DND-41 (cell line): ENCODE data around the gene PRSS57.

ENCODE experiments used
- ATAC-seq: fragments of 200-7000 bp; cut with Tn5 transposase; 3 replicates; pipeline ENCODE4 v1.9.1; 2021; ENCODE audit warnings: low read depth; ENCODE audit not compliant: insufficient read depth
- DNase-seq: peaks from one replicate; pipeline ENCODE4 v3.0.0-alpha.2; 2020
- H2AFZ ChIP-seq: 2 replicates; pipeline ENCODE4 v1.6.0; 2012; ENCODE audit warnings: low read depth, low read length
- H3K27ac ChIP-seq: 2 replicates; pipeline ENCODE4 v1.5.1; 2012; ENCODE audit warnings: low read length, inconsistent platforms
- H3K27me3 ChIP-seq: fragments of 200-600 bp; sonication (generic); 2 replicates; pipeline ENCODE4 v1.6.0; 2012; ENCODE audit warnings: low read length, mild to moderate bottlenecking, inconsistent platforms; ENCODE audit not compliant: insufficient read depth, poor library complexity
- H3K36me3 ChIP-seq: 2 replicates; pipeline ENCODE4 v1.5.1; 2012; ENCODE audit warnings: low read length, inconsistent platforms; ENCODE audit not compliant: insufficient read depth
- H3K4me1 ChIP-seq: 2 replicates; pipeline ENCODE4 v1.5.1; 2012; ENCODE audit warnings: mild to moderate bottlenecking, low read length; ENCODE audit not compliant: insufficient read depth
- H3K4me2 ChIP-seq: 2 replicates; pipeline ENCODE4 v1.6.0; 2012; ENCODE audit warnings: mild to moderate bottlenecking, moderate library complexity, low read length, inconsistent platforms; ENCODE audit not compliant: insufficient read depth
- H3K4me3 ChIP-seq, 2 experiments: fragments of 200-600 bp in 1 of 2; shearing (Covaris generic) in 1 of 2; 2 replicates each; pipeline ENCODE4 v1.5.1; 2012 to 2016; ENCODE audit warnings: inconsistent platforms in 2 of 2, low read length in 2 of 2, mild to moderate bottlenecking in 2 of 2, low read depth in 1 of 2, moderate library complexity in 1 of 2
- H3K79me2 ChIP-seq: 2 replicates; pipeline ENCODE4 v1.6.0; 2012; ENCODE audit warnings: low read length, inconsistent platforms; ENCODE audit not compliant: insufficient read depth
- H3K9ac ChIP-seq: 2 replicates; pipeline ENCODE4 v1.6.0; 2012; ENCODE audit warnings: low read depth, mild to moderate bottlenecking, inconsistent platforms, low read length, moderate library complexity
- H3K9me3 ChIP-seq: 2 replicates; pipeline ENCODE4 v1.5.1; 2012; ENCODE audit warnings: low read length, moderate library complexity, mild to moderate bottlenecking, inconsistent platforms; ENCODE audit not compliant: insufficient read depth, severe bottlenecking
- H4K20me1 ChIP-seq: 2 replicates; pipeline ENCODE4 v1.6.0; 2012; ENCODE audit warnings: low read length; ENCODE audit not compliant: insufficient read depth
- CTCF ChIP-seq: IDR thresholded peaks from 2 replicates; pipeline ENCODE4 v1.5.1; 2012; ENCODE audit warnings: borderline replicate concordance, low read length, moderate library complexity, mild to moderate bottlenecking; ENCODE audit not compliant: poor library complexity, severe bottlenecking; ENCODE audit errors: extremely low read depth
- EZH2 ChIP-seq: IDR thresholded peaks from 3 replicates; pipeline ENCODE4 v1.6.1; 2012; ENCODE audit warnings: borderline replicate concordance, low read depth, mild to moderate bottlenecking, moderate library complexity, low read length, inconsistent platforms; ENCODE audit not compliant: severe bottlenecking

The PRSS57 gene

GRCh38 chr19:653425-653824 is 41.8 kb downstream of the PRSS57 start:
- DNase-seq (no peak), ATAC-seq (no peak)
- peaks cover 87% of the 10 kb centered on the region for H3K36me3 ChIP-seq
- no peak overlapping the region for H3K27ac ChIP-seq
- peaks cover 76% of the 10 kb centered on the region for H3K79me2 ChIP-seq
- H3K4me3 ChIP-seq: no peak overlapping the region
- H3K4me1 ChIP-seq: 0 out of 2 replicates have a peak, but pooled peaks cover 4% of the 10 kb centered on the region
- no peak overlapping the region for H2AFZ ChIP-seq
- no peak for TF ChIP-seq EZH2
- no peak for TF ChIP-seq CTCF
- H4K20me1 ChIP-seq: peaks cover 86% of the 10 kb centered on the region
- H3K27me3 ChIP-seq: no peaks in the 10 kb centered on the region
- no peak overlapping the region for H3K9ac ChIP-seq
- no peaks in the 10 kb centered on the region for H3K9me3 ChIP-seq
- no peak overlapping the region for H3K4me2 ChIP-seq

GRCh38 chr19:652467-653389 is 42.5 kb downstream of the PRSS57 start:
- H3K27me3 ChIP-seq: no peaks in the 10 kb centered on the region
- peaks cover 87% of the 10 kb centered on the region for H3K36me3 ChIP-seq
- DNase-seq: no peak
- H3K4me2 ChIP-seq: no peak overlapping the region
- H4K20me1 ChIP-seq: peaks cover 79% of the 10 kb centered on the region
- H3K9me3 ChIP-seq: no peaks in the 10 kb centered on the region
- H3K4me1 ChIP-seq: no peaks in the 10 kb centered on the region
- no peak for ATAC-seq
- H3K79me2 ChIP-seq: peaks cover 69% of the 10 kb centered on the region
- no peak overlapping the region for H3K4me3 ChIP-seq
- TF ChIP-seq EZH2 (no peak), CTCF (no peak)
- H3K27ac ChIP-seq: no peak overlapping the region
- H2AFZ ChIP-seq: no peak overlapping the region
- H3K9ac ChIP-seq: no peak overlapping the region

DNA sequence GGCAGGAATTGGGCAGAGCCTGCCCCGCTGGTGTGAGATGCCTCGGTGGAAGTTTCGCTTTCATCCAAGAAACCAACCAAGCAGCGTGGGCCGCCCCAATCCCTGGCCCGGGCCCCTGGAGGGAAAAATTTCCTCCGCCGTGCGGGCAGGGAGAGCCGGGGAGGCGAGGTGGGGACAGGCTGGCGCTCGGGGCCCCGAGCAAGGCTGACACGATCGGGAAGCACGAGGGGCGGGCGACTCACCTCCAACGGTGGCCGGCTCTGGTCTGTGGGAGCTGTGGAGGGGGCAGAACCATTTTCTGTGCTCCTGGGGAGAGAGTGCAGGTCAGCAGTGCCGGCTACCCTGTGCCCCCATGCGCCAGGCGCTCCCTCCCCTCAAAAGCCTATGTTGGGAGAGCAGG is 43.3 kb downstream of the PRSS57 start:
- H3K4me1 ChIP-seq: no peaks in the 10 kb centered on the region
- no peak overlapping the region for H3K4me2 ChIP-seq
- peaks cover 62% of the 10 kb centered on the region for H3K79me2 ChIP-seq
- H4K20me1 ChIP-seq: peaks cover 72% of the 10 kb centered on the region
- H3K27ac ChIP-seq: no peak overlapping the region
- H3K9me3 ChIP-seq: no peaks in the 10 kb centered on the region
- no peak for DNase-seq
- H3K36me3 ChIP-seq: peaks cover 87% of the 10 kb centered on the region
- no peak for ATAC-seq
- H3K9ac ChIP-seq: no peak overlapping the region
- no peak overlapping the region for H3K4me3 ChIP-seq
- no peak overlapping the region for H2AFZ ChIP-seq
- H3K27me3 ChIP-seq: no peaks in the 10 kb centered on the region
- TF ChIP-seq EZH2 (no peak), CTCF (no peak)
